NCI-H2107 treated with DMSO at 0.1 percent for 48 hours (cell line): Measurements from ENCODE around the gene NKAIN2.

Experiments used
- DNase-seq: peaks from one replicate; lab custom pipeline; 2025; ENCODE audit not compliant: unreplicated experiment; lab: John Stamatoyannopoulos, UW

Gene NKAIN2

DNA sequence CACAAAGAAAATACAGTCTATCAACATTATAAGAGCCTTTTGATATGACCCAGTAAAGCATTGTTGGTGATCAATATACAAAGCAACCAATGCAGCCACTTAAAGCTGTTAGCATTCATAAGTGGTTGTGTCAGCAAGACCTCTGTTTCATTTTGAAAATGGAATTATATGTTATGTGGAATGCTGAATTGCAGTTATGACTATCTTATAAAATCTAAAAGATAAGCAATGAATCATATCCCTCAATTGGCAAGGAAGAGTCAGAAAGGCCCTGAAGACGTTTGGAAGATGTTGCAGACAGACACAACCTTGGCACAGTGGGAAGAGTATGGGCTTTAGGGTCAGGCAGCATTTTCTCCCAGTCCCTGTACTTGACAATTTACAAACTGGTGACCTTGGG, 1064.8 kb downstream of the NKAIN2 start:
- DNase-seq = no peak

DNA sequence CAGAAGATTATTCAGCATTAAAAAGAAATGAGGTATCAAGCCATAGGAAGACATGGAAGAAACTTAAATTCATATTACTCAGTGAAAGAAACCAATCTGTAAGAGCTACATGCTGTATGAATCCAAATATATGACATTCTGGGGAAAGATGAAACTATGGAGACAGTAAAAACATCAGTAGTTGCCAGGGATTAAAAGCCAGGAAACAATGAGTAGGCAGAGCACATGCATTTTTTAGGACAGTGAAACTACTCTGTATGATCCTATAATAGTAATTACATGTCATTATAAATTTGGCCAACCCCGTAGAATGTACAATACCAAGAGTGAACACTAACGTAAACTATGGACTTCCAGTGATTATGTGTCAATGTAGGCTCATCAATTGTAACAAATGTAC, 1065.8 kb downstream of the NKAIN2 start:
- DNase-seq = no peak

DNA sequence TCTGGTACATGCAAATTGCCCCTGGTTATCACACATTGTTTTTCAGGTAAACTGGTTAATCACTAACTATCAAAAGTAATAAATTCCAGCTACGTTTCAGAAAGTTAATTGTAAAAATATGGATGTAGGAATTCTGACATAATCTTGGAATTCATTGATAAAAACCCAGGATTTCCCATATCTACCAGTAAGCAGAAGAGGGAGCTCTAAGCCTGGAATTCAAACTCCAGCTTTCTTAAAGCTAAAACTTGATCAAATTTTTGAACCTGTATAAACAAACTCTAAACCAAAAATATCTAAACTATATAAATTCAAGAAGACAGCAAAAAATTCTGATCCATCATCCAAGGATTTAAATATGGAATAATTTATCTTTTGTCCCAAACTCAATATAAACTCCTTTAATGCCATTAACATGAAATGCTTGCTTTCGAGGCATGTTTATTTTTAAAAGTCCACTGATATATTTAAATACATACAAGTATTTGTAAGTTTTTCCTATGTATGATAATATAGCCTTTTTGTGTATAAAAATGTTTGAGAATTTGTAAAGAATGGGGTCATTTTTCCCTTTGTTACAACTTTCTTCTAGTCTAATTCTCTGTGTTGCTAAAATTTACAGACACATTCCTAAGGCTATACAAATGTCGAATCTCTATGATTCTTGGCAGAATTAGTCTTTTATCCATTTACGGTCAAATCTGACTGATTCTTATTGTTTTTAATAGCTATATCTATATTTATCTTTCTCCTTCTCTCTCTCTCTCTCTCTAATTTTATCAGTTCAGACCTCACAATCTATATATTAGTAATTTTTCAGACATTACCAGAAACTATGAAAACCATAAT, 1067.2 kb downstream of the NKAIN2 start:
- DNase-seq = peak; percentile 40

DNA sequence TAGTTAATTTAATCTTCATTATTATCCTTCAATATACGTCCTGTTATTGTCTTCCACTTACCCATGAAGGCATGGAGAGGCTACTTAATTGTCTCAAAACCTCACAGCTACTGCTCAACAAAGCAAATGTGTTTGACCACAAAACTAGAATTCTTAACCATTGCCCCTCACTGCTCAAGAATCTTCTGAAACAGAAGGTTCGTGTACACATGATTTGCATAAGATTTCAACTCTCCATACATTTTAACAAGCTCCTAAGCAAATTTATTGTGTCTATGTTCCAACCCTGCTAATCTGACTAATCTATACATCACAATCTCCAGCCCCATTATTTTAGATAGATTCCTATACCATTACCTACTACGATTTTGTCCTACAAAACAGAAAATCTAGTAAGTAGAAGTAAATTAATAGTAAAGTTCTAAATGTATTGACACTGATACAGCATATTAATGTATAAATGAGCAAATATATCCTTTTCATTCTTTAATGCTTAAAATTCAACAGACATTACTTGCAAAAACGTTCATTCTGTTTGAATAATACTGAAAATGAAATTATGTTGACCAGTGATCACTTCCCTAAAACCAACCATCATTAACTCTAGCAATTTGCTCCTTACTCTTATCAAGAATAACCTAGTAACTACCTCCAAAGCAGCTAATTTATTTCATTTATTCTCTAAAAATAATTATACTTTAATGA, 1068.8 kb downstream of the NKAIN2 start:
- DNase-seq = no peak

DNA sequence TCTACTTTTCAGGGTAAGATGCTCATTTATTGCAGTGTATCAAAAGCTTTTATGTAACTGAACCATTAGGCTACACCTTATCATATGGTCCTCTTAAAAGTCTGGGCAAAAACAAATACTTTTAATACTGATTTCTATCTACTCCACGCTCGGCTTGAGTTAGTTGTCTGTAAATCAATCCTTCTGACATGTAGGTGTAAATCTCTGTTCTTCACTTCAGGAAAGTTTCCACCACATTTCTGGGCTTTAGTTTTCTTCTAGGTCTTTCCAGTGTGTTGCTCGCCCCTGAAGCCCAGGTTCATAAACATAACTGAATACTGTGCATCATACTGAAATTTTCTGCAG, 1069.4 kb downstream of the NKAIN2 start:
- no peak for DNase-seq
